Inflammatory macrophage treated with lipopolysaccharide for 4 hours (primary cell): ENCODE measurements around the gene FBRSL1.

Experiments used
- DNase-seq: peaks from one replicate; pipeline ENCODE4 v3.0.0-alpha.2; 2020

Gene FBRSL1

GRCh38 chr12:132513458-132514135 is 23.6 kb downstream of the FBRSL1 start:
- DNase-seq = no peak

DNA sequence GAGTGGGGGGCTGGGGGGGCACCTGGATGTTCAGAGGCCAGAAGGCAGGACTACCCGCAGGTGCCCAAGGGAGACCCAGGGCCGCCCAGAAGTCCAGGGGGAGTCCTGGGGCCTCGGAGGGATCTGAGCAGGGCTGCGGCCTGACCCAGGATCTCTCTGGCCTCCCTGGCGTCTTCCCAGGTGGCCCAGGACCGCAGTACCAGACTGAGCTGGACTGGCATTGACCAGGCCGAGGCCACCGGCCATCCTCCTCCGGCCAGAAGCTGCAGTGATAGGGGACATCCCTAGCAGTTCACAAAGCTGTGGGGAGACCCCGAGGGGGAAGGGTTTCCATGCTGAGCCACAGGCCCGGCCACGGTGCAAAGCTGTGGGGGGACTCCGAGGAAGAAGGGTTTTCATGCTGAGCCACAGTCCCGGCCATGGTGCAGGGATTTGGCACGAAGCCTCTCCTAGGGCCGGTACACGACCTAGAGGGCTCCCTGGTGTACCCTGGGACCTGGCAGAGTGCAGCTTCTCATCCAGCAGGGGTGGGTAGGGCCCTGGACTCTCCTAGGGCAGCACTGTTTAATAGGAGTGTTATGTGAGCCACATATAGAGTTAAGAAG is 24.4 kb downstream of the FBRSL1 start:
- no peak for DNase-seq

GRCh38 chr12:132514838-132515237 is 24.9 kb downstream of the FBRSL1 start:
- DNase-seq = no peak

DNA sequence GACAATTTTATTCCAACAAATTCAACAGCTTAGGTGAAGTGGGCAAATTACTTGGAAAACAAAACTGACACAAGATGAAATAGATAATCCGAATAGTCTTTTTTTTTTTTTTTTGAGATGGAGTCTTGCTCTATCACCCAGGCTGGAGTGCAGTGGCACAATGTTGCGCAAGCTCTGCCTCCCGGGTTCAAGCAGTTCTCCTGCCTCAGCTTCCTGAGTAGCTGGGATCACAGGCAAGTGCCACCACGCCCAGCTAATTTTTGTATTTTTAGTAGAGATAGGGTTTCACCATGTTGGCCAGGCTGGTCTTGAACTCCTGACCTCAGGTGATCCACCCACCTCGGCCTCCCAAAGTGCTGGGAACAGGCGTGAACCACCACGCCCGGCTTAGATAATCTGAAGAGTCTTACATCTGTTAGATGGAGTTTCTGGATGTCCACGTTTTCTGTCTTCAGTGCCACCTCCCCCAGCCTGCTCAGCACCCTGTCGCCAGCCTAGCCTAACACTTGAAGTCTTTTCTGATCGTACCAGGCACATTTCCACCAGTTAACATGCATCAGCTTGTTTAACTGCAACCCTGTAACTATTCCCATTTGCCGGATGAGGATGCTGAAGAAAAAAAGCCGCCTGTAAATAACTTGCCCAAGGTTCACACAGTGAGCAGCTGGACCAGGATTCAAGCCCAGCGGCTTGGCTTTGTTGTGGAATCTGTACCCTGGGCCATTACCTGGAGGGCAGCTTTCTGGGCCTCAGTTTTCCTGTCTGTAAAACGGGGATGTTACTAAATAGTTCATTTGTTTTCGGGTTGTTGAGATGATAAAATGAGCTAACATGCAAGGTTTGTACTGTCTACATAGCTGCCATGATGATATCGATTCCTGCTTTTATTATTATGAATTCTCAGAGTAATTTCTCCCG is 26.4 kb downstream of the FBRSL1 start:
- DNase-seq = no peak

DNA sequence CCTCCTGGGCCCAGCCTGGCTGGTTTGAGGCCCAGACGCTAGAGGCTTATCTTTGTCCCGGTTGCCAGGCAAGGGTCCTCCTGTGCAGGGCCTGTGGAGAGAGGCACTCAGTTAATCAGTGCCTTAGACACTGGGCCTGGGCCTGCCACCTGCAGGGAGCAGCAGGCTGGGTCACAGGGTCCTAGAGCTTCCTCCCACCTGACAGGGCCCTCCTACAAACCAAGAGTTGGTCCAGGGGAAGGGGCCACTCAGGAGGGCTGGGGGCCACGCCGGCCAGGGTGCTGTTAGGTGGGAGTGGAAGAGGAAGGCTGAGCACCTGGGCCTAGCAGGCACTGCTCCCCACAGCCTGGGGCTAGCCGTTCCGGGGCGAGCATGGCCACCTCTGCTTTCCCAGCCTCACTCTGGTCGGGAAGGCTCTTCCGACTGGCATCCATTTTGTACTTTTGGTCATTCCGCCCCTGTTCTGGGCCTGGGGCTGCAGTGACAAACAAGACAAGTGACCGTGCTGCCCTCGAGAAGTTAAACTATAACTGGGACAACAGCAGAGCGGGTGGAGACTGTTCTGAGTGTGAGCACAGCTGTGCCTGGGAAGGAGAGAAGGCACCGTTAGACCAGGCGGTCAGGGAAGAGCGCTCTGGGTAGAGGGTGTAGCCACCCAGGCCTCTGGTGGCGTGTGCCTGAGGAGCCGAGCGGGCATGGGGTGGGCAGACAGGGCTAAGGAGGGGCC is 27.2 kb downstream of the FBRSL1 start:
- DNase-seq = no peak

GRCh38 chr12:132517740-132518100 is 27.8 kb downstream of the FBRSL1 start:
- no peak for DNase-seq

- no peak for DNase-seq
Observed at GRCh38 chr12:132518354-132518992, 28.5 kb downstream of the FBRSL1 start.

DNA sequence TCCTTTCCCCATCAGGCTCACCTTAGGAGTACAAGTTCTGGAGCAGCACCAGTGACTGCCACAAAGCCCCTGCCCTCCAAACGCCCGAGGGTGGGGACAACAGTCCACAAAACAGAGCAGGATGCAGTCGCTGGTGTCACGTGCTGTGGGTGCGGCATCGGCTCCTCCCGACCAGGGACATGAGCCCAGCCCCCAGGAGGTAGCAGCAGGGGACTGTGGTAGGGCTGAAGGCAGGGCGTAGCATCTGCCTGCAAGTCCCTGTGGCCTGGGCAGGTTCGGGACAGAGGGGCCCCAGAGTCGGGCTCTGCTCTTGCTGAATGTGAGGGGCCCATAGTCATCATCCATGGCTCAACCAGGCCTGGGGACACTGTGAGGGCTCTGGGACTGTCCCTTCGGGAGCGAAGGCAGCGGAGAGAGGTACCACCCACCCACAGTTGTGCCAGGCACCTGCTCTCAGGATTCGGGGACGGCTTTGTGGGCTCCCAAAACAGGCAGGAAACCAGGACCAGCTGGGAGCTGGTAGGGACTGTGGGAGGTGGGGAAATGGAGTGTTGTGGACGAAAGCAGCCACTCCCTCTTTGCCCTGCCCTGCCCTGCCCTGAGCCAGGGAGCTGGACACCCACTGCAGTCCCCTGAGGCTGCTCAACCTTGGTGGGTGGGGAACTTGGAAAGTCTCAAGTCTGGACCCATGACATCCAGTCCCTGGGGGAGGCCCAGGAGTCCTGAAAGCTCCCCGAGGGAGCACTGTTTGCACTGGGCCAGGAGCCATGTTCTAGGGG is 30.7 kb downstream of the FBRSL1 start:
- no peak for DNase-seq

- DNase-seq = no peak
Observed at GRCh38 chr12:132521200-132521580, 31.2 kb downstream of the FBRSL1 start.

DNA sequence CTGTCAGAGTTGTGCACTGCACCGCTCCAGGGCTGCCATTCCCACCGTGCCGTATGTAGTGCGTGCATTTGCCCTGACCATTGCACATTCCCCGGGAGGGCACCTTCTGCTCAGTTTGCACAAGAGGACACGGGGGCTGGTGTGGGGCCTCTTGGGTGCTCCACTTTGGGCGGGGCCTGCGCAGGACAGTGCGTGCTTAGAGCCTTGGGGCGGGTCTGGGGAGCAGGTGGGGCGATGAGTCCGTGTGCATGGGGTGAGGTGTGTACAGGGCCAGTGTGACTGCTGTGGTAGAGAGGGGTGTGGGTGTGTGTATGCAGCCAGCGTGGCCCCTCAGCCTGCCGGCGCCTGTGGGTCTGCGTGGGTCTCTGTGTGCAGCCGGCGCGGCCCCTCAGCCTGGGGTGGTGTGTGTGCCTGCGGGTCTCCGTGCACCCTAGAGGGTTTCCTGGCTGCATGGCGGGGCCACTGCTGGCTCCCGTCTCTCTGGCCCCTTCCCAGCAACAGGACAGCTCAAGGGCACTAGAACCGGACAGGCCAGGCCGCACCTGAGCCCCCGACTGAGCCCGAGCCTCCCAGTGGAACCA is 31.9 kb downstream of the FBRSL1 start:
- no peak for DNase-seq

DNA sequence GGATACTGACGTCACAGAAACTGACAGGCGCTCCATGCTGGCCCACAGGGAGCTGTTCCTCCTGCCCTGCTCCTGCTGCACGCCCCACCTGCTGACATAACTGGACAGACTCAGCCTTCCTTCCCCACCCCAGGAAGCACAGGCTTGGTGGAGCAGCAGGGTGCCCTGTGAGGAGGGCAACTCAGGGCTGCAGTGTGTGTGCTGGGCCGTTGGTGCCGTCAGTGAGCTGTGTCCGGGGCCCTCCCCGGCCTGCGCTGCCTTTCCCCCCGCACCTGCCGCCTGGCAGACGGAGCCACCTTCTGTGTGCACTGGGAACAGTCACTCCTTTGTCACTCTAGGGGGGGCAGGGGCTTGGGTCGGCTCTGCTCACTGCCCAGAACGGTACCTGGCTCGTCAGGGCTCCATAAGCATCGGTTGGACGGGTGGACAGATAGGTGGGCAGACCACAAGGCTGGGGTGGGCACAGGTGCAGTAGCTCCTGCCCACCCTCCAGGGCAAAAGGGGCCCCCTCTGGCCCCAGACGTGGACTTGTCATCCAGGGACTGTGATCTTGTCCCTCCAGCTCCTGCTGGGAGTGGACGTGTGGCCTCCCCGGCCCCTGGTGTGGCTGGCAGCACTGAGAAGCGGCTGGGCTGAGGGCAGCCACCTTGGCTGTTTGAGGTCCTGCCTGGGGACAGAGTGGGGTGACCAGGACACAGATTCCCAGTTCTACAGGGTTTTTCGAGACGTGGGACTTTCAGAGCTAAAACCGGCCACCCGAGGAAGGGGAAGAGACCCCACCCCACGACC is 32.8 kb downstream of the FBRSL1 start:
- DNase-seq = no peak

GRCh38 chr12:132523576-132524331 is 33.8 kb downstream of the FBRSL1 start:
- peak; percentile 59 for DNase-seq

DNA sequence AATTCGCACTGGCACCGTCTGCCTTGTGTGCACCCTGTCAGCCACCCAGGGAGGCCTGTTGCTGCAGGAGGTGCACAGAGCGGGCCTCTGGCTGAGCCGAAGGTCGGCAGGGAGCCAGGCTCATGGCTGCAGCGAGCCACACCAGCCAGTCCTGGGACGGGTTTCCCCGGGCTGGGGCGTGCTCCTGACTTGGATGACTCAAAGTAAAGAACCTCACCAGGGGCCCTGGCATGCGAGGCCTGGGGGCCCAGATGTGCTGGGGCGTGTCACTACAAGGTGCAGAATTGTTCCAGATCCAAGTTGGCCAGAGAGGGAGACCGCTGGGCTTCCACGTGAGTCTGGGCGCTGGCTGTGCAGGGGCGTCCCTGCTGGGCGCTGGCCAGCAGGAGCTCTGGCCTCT is 34.5 kb downstream of the FBRSL1 start:
- no peak for DNase-seq

GRCh38 chr12:132525011-132525832 is 35.3 kb downstream of the FBRSL1 start:
- DNase-seq = no peak

DNA sequence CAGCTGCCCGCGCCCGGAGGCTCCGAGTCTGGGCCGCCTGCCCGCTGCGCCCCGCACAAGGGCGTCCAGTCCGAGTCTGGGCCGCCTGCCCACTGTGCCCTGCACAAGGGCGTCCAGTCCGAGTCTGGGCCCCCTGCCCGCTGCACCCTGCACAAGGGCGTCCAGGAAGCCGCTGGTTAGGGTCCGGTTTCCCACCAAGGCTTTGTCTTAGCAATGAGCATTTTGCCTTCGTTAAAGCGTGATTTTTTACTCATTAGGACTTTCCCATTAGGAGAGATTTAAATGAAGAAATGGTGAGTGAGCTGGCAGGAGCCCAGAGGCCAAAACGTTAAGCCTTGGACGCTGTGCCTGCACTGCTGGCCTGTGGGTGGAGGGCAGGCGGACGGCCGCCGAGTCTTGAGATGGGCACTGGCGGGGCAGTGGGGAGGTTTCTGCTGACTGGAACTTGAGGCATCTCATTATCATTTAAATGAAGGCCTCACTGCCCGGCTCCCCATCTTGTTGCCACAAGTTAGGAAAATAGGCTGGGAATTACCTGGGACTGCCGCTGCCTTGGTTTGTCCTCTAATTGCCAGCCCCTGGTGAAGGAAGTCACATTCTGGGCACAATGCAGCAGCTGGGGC is 36.0 kb downstream of the FBRSL1 start:
- no peak for DNase-seq

- DNase-seq = no peak
Observed at GRCh38 chr12:132527186-132527882, 37.4 kb downstream of the FBRSL1 start.

DNA sequence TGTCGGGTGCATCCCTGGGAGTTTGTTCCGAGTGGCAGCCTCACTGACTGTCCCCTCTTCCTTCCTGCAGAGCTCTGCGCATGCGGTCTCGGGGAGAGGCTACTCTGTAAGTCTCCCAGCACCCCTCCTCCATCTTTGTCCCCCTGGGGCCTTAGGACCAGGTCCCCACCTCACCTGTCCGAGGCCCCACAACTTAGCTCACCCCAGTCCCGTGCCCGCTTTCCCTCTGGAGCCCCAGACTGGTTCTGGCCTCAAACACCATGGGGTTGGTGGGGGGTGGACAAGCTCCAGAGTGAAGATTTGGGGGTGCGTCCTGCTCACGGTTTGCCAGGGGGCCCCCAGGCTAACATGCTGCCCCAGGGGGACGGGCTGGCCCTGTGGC is 37.9 kb downstream of the FBRSL1 start:
- no peak for DNase-seq

DNA sequence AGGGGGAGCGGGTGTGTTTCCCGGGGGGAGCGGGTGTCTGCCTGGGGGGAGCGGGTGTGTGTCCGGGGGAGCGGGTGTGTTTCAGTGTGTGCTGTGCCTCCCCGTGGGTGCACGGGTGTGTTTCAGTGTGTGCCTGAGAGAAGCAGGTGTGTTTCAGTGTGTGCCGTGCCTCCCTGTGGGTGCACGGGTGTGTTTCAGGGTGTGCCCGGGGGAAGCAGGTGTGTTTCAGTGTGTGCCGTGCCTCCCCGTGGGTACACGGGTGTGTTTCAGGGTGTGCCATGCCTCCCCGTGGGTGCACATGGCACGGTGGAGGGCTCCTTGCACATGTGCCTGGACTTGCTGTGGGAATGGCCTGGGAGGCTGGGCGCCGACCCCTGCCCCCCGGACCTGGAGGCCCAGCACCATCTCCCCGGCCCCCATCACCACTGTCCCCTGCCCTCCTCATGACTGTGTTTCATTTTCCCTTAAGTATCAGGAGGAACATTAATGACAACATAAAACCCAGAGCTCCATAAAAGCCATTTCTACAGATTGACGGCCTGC is 38.7 kb downstream of the FBRSL1 start:
- no peak for DNase-seq
